Neural progenitor cell (in vitro differentiated cells): ENCODE data around the gene IFRD1.

ENCODE experiments used
- EZH2 ChIP-seq: fragments of 200-600 bp; sonication (generic); IDR thresholded peaks from 2 replicates; pipeline ENCODE4 v1.6.1; 2017; ENCODE audit warnings: antibody characterized with exemption, mild to moderate bottlenecking, moderate library complexity
- EZH2phosphoT487 ChIP-seq: fragments of 200-600 bp; sonication (generic); IDR thresholded peaks from 2 replicates; pipeline ENCODE4 v1.6.1; 2017; ENCODE audit warnings: antibody characterized with exemption
- TF ChIP-seq, protein P1 (sequence below): fragments of 200-600 bp; sonication (generic); IDR thresholded peaks from 2 replicates; pipeline ENCODE4 v1.5.1; 2017; ENCODE audit warnings: antibody characterized with exemption, mild to moderate bottlenecking

DNA sequence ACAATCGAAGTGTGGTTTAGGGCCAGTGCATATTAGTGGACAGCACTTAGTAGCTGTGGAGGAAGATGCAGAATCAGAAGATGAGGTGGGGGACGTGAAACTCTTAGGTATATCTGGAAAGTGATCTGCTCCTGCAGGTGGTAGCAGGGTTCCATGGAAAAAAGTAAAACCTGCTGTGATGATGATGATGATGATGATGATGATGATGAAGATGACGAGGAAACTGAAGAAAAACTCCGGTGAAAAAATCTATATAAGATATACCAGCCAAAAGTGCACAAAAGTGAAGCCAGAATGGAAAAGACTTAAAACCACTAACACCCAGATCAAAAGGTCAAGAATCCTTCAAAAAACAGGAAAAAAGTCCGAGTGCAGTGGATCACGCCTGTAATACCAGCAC is 70.5 kb downstream of the IFRD1 start:
- TF ChIP-seq, protein P1, sequence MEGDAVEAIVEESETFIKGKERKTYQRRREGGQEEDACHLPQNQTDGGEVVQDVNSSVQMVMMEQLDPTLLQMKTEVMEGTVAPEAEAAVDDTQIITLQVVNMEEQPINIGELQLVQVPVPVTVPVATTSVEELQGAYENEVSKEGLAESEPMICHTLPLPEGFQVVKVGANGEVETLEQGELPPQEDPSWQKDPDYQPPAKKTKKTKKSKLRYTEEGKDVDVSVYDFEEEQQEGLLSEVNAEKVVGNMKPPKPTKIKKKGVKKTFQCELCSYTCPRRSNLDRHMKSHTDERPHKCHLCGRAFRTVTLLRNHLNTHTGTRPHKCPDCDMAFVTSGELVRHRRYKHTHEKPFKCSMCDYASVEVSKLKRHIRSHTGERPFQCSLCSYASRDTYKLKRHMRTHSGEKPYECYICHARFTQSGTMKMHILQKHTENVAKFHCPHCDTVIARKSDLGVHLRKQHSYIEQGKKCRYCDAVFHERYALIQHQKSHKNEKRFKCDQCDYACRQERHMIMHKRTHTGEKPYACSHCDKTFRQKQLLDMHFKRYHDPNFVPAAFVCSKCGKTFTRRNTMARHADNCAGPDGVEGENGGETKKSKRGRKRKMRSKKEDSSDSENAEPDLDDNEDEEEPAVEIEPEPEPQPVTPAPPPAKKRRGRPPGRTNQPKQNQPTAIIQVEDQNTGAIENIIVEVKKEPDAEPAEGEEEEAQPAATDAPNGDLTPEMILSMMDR = no peak
- TF ChIP-seq EZH2phosphoT487 = no peak
- TF ChIP-seq EZH2 = no peak
